GM23338 (cell line): ENCODE data around the gene ACP5. TPM values are rescaled to one million over a fixed set of nuclear protein-coding genes. Genes with fewer than 3 reads are reported as not detected.

Experiments
- ATAC-seq: fragments of 200-7000 bp; cut with Tn5 transposase; 3 replicates; pipeline ENCODE4 v1.9.1; 2020
- DNase-seq: peaks from one replicate; pipeline ENCODE4 v3.0.0-alpha.2; 2015; ENCODE audit warnings: low spot score
- H2AFZ ChIP-seq: fragments of 200-600 bp; sonication (generic); 2 replicates; pipeline ENCODE4 v1.8.0; 2016; ENCODE audit warnings: antibody characterized with exemption, mild to moderate bottlenecking, moderate library complexity
- H3F3A ChIP-seq: fragments of 200-600 bp; sonication (generic); replicated peaks from 2 replicates; pipeline ENCODE4 v1.8.0; 2017; ENCODE audit warnings: antibody characterized with exemption, mixed run types, low read depth
- H3K27ac ChIP-seq: fragments of 200-600 bp; sonication (generic); 2 replicates; pipeline ENCODE4 v1.6.1; 2016; ENCODE audit warnings: low read depth
- H3K27me3 ChIP-seq: fragments of 200-600 bp; sonication (generic); 2 replicates; pipeline ENCODE4 v1.8.0; 2016; ENCODE audit warnings: mild to moderate bottlenecking, mixed run types, moderate library complexity; ENCODE audit not compliant: insufficient read depth
- H3K36me3 ChIP-seq: fragments of 200-600 bp; sonication (generic); 2 replicates; pipeline ENCODE4 v1.8.0; 2016; ENCODE audit warnings: mild to moderate bottlenecking; ENCODE audit not compliant: insufficient read depth
- H3K4me1 ChIP-seq: fragments of 200-600 bp; sonication (generic); 2 replicates; pipeline ENCODE4 v1.8.0; 2016; ENCODE audit warnings: mild to moderate bottlenecking, moderate library complexity; ENCODE audit not compliant: insufficient read depth
- H3K4me2 ChIP-seq: fragments of 200-600 bp; sonication (generic); 2 replicates; pipeline ENCODE4 v1.7.1; 2017; ENCODE audit warnings: mixed run types
- H3K4me3 ChIP-seq: fragments of 200-600 bp; sonication (generic); 2 replicates; pipeline ENCODE4 v1.6.1; 2016; ENCODE audit warnings: mixed run types
- H3K79me2 ChIP-seq: fragments of 200-600 bp; sonication (generic); replicated peaks from 2 replicates; pipeline ENCODE4 v1.8.0; 2017; ENCODE audit warnings: mild to moderate bottlenecking; ENCODE audit not compliant: insufficient read depth
- H3K9me2 ChIP-seq: fragments of 200-600 bp; sonication (generic); 2 replicates; pipeline ENCODE4 v1.8.0; 2017; ENCODE audit not compliant: insufficient read depth
- H4K20me1 ChIP-seq: fragments of 200-600 bp; sonication (generic); replicated peaks from 2 replicates; pipeline ENCODE4 v1.8.0; 2017; ENCODE audit warnings: mild to moderate bottlenecking; ENCODE audit not compliant: insufficient read depth
- H3K27ac Mint-ChIP-seq: 2 replicates; pipeline ENCODE4 v1.8.0; 2020; ENCODE audit warnings: inconsistent platforms, mild to moderate bottlenecking, moderate library complexity, mixed read lengths
- H3K27me3 Mint-ChIP-seq: 3 replicates; pipeline ENCODE4 v1.8.0; 2022; ENCODE audit warnings: low read depth, mild to moderate bottlenecking, moderate library complexity, mixed read lengths, inconsistent platforms; ENCODE audit not compliant: insufficient read depth, poor library complexity
- H3K36me3 Mint-ChIP-seq: 3 replicates; pipeline ENCODE4 v1.8.0; 2021; ENCODE audit warnings: low read depth, mild to moderate bottlenecking, inconsistent platforms, moderate library complexity, mixed read lengths
- H3K4me1 Mint-ChIP-seq: 3 replicates; pipeline ENCODE4 v1.8.0; 2020; ENCODE audit warnings: mild to moderate bottlenecking, inconsistent platforms, mixed read lengths
- H3K4me3 Mint-ChIP-seq: 3 replicates; pipeline ENCODE4 v1.8.0; 2021; ENCODE audit warnings: moderate library complexity, mild to moderate bottlenecking, inconsistent platforms, mixed read lengths
- H3K9me3 Mint-ChIP-seq: 3 replicates; pipeline ENCODE4 v1.8.0; 2020; ENCODE audit warnings: moderate library complexity, mild to moderate bottlenecking, inconsistent platforms, mixed read lengths
- CREB1 ChIP-seq: fragments of 250-450 bp; sonication (Bioruptor Pico); IDR thresholded peaks from 2 replicates; pipeline ENCODE4 v1.5.0; 2020; ENCODE audit warnings: low read depth, mild to moderate bottlenecking, moderate library complexity
- CTCF ChIP-seq, 2 experiments: fragments of 200-600 bp in 1 of 2; sonication (generic) in 1 of 2; conservative IDR thresholded peaks; 2 replicates each; pipeline versions ENCODE4 v1.5.1 to v1.6.1; 2016 to 2017; ENCODE audit warnings: antibody characterized with exemption in 2 of 2, low read depth in 2 of 2, mild to moderate bottlenecking in 2 of 2, moderate library complexity in 1 of 2
- EZH2 ChIP-seq: fragments of 200-600 bp; sonication (generic); IDR thresholded peaks from one replicate; pipeline ENCODE4 v1.8.0; 2017; ENCODE audit warnings: antibody characterized with exemption, mild to moderate bottlenecking, low read depth; ENCODE audit not compliant: unreplicated experiment
- EZH2phosphoT487 ChIP-seq: fragments of 200-600 bp; sonication (generic); IDR thresholded peaks from one replicate; pipeline ENCODE4 v1.8.1; 2018; ENCODE audit warnings: antibody characterized with exemption; ENCODE audit not compliant: unreplicated experiment
- JUNB ChIP-seq: IDR thresholded peaks from one replicate; pipeline ENCODE4 v1.6.1; 2016; ENCODE audit warnings: antibody characterized with exemption; ENCODE audit not compliant: unreplicated experiment
- NANOG ChIP-seq: IDR thresholded peaks from 2 replicates; pipeline ENCODE4 v1.6.1; 2016; ENCODE audit warnings: antibody characterized with exemption, borderline replicate concordance
- POLR2AphosphoS5 ChIP-seq: IDR thresholded peaks from 2 replicates; pipeline ENCODE4 v1.6.1; 2016; ENCODE audit warnings: antibody characterized with exemption, low read depth
- STAT1 ChIP-seq: IDR thresholded peaks from one replicate; pipeline ENCODE4 v1.6.1; 2016; ENCODE audit warnings: antibody characterized with exemption; ENCODE audit not compliant: unreplicated experiment
- ZNF331 ChIP-seq: fragments of 250-450 bp; sonication (Bioruptor Pico); IDR thresholded peaks from 2 replicates; pipeline ENCODE4 v1.5.0; 2020; ENCODE audit warnings: low read depth, mild to moderate bottlenecking, moderate library complexity
- polyA plus RNA-seq: library from polyadenylated mRNA; unstranded; fragments of >200 nt; fragmentation: Nextera tagmentation; extraction: Ambion mirVana; gene quantifications from 2 replicates; pipeline ENCODE4 v1.2.1, GENCODE V29; 2016
- total RNA-seq: library from RNA; depleted of rRNA; stranded (reverse); fragments of >200 nt; shearing (Covaris generic); gene quantifications from 2 replicates; pipeline ENCODE4 v1.2.3, GENCODE V29; 2014

ACP5 gene
- total and polyA plus RNA-seq, 2 experiments from 2014 or later: 6.7 to 12.8 TPM

GRCh38 chr19:11555246-11555645, 22.2 kb downstream of the ACP5 start:
- Histone ChIP-seq H3K36me3 (no peaks in the 10 kb centered on the region; the same call in 1 of the 2 replicates), H2AFZ (no peak overlapping the region)

GRCh38 chr19:11554160-11554559, 23.3 kb downstream of the ACP5 start:
- no peak overlapping the region for H2AFZ ChIP-seq
- H3K27ac ChIP-seq: no peak overlapping the region
- H3K9me3 Mint-ChIP-seq: no peaks in the 10 kb centered on the region; the same call in 2 of the 3 replicates
- no peak overlapping the region for H3K4me3 Mint-ChIP-seq
- peaks cover 36% of the 10 kb centered on the region for H3K79me2 ChIP-seq
- H3K36me3 Mint-ChIP-seq: peaks cover 33% of the 10 kb centered on the region
- H3F3A ChIP-seq: no peaks in the 10 kb centered on the region
- H3K9me2 ChIP-seq: no peaks in the 10 kb centered on the region
- H3K4me1 Mint-ChIP-seq: peaks cover 8% of the 10 kb centered on the region
- H3K27ac Mint-ChIP-seq: no peak overlapping the region
- H3K27me3 ChIP-seq: no peaks in the 10 kb centered on the region
- no peak overlapping the region for H3K4me3 ChIP-seq
- H3K4me1 ChIP-seq: peaks cover 7% of the 10 kb centered on the region; the same call in 1 of the 2 replicates
- TF ChIP-seq POLR2AphosphoS5 (no peak), STAT1 (no peak), ZNF331 (CRISPR knock-in tag) (no peak), EZH2 (no peak), CREB1 (no peak), JUNB (no peak), NANOG (no peak), CTCF (conservative IDR thresholded peaks at IDR 0.05; ENCODE audit: low read depth in 2 of 2) (no peak)
- ATAC-seq (no peak), DNase-seq (no peak)
- no peak overlapping the region for H3K4me2 ChIP-seq
- H3K36me3 ChIP-seq: no peaks in the 10 kb centered on the region; the same call in 1 of the 2 replicates
- peaks cover 14% of the 10 kb centered on the region for H4K20me1 ChIP-seq
- peaks cover 4% of the 10 kb centered on the region for H3K27me3 Mint-ChIP-seq

More at GRCh38 chr19:11555246-11555645, 22.2 kb downstream of the ACP5 start:
- Histone ChIP-seq H3K27ac (no peak overlapping the region), H3K9me2 (no peaks in the 10 kb centered on the region), H4K20me1 (peaks cover 14% of the 10 kb centered on the region), H3K27me3 (no peaks in the 10 kb centered on the region), H3K79me2 (peaks cover 36% of the 10 kb centered on the region), H3K4me2 (no peak overlapping the region), H3K4me3 (no peak overlapping the region), H3F3A (no peaks in the 10 kb centered on the region), H3K4me1 (peaks cover 7% of the 10 kb centered on the region; the same call in 1 of the 2 replicates)
- peaks cover 30% of the 10 kb centered on the region for H3K36me3 Mint-ChIP-seq
- H3K9me3 Mint-ChIP-seq: no peaks in the 10 kb centered on the region; the same call in 2 of the 3 replicates
- no peak for DNase-seq
- no peak overlapping the region for H3K27ac Mint-ChIP-seq
- TF ChIP-seq EZH2phosphoT487: no peak
- H3K4me1 Mint-ChIP-seq: peaks cover 8% of the 10 kb centered on the region
- no peak for ATAC-seq
- no peak overlapping the region; the same call in 2 of the 3 replicates for H3K4me3 Mint-ChIP-seq
- peaks cover 5% of the 10 kb centered on the region for H3K27me3 Mint-ChIP-seq
